ENCODE measurements around the gene DSCAML1.

Gene DSCAML1

DNA sequence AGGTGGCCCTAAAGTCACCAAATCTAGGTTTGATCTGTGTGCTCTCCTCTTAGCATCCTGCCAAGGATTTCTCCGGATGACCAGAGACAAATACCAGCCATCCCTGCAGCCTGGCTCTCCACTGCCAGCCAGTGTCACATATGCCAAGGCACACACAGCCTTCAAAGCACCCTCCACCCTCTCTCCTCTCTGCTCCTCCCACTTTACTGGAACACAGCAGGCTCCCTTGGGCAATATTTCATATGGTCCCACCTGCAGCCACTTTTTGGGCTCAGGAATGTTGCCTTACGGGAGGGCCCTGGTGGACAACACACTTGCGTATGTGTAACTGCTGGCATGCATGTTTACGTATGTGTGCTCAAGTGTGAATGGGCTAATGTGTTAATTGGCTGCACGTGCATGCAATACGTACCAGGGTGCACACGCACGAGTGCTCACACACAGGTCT, 285.5 kb downstream of the DSCAML1 start:
- DNase-seq = no peak

- DNase-seq = no peak
These were observed 286.4 kb downstream of the DSCAML1 start for GRCh38 chr11:117510646-117511045.

DNA sequence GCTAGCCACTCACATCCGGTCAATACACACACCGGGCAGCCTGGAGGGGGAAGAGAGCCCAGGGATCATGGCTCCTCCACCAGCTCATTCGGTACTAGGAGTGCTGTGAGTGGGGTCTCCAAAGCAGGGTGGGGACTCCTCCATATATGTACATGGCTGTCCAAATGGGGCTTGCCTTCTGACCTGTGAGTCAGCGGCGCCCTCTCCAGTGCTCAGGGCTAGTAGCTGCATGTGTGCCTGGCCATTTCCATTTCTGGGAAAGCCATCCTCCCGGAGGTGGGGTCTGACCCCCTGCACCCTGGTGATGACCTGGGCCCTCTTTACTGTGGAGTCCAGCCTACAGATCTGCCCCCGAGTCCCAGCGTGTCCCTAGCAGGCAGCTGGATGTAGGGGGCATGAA, 287.5 kb downstream of the DSCAML1 start:
- DNase-seq = no peak

GRCh38 chr11:117506971-117507370, 290.0 kb downstream of the DSCAML1 start:
- DNase-seq = no peak

DNA sequence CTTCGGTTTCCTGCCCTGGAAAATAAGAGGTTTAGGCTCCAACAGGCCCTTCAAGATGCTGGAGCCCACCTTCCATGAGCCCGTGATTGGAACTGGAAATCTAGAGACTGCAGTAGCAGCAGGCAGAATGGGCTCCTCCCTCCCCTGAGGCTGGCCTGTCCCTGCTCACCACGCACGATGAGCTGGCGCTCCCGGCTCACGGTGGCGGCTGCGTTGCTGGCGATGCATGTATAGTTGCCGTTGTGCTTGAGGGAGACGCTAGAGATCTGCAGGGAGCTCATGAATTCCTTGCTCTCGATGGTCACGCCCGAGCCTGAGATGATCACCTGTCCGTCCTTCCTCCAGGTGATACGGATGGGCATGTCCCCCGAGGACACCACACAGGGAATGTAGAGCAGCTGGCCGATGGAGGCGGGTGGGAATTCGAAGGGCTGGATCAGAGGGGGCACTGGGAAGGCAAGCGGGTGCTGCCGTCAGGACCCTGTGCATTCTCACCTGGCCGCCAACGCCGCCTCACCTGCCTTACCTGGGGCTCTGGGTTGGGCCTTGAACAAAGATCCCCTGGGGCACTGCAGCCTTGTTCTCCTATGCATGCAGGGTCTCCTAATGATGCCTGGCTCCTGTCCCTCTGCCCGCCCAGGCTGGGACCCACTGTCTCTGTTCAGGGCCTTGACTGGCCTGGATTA, 291.6 kb downstream of the DSCAML1 start:
- DNase-seq = no peak

- no peak for DNase-seq
These were observed 294.3 kb downstream of the DSCAML1 start for GRCh38 chr11:117502779-117503100.

DNA sequence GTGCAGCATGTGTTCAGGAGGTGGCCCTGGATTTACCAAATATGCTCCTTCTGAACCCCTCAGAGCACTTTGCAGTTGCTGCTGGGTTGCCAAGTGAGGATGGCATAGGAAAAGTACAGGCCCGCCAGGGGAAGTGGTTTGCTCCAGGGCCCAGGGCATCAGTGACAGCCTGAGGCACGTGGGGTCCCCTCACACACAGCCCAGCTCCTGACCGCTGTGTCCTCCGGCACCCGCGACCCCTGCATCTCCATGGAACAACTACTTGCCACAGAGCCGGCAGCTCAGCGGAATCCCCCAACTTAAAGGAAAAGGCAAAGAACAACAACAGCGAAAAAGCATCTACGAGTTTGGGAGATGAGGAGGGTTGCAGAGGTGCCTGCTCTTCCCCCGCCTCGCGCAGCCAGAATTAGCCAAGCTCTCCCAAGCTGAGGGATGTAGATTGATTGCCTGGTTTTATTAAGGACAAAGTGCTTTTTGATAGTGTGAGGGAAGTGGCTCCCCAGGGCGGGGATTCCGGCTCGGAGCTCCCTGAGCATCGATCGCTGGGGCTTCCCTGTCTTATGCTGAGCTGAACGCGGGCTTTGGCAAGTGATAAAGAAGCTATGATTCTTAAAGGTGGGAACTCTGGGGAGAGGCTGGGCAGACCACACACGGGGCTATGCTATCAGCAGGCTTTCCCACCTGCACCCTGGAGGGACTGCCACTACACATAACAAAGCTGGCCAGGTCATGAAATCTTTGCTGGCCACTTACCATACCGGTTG, 294.8 kb downstream of the DSCAML1 start:
- no peak for DNase-seq

DNA sequence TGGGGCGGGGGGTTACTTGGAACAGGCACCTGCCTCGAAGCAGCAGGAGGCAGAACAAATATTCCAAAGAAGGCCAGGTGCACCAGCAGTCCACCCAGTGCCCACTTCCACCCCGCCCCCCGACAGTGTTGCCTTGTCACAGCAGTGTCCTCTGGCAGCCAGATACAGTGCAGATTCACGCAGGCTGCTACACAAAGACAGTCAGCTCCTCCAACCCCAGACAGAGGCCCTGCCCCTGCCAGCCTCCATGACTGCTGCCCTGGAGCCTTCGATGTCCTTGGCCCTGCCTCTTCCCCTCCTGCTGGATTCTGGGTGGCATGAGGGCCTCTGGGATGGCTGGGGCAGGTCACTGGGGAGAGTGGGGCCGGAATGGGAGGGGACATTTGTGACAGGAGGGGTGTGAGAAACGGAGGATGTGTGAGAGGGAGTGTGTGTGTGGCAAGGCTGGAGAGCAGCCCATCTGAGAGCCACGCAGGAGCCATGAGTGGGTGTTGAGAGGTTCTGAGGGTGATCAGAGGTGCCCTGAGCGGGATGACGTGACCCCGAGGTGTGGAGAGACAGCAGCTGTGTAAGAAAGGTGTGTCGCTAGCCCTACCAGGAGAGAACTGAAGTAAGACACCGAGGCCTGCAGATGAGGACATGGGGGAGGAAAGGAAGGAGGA, 295.6 kb downstream of the DSCAML1 start:
- no peak for DNase-seq

DNA sequence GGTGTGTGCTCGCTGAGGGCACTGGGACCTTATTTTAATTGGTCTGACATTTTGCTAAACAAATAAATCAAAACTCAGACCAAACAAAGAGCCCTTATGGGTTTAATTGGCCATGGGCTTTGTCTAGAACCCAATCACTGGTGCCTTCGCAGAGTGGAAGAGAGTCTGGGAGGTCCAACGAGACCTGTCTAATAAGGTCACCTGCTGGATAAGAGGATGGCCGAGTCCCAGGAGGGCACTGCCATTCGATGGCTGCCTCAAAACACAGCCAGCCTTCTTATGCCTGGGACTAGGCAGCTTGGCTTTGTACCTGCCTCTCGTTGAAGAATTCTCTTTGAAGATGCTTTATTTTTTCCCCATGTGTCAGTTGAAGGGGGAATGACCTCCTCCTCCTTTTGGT, 298.2 kb downstream of the DSCAML1 start:
- DNase-seq = no peak

DNA sequence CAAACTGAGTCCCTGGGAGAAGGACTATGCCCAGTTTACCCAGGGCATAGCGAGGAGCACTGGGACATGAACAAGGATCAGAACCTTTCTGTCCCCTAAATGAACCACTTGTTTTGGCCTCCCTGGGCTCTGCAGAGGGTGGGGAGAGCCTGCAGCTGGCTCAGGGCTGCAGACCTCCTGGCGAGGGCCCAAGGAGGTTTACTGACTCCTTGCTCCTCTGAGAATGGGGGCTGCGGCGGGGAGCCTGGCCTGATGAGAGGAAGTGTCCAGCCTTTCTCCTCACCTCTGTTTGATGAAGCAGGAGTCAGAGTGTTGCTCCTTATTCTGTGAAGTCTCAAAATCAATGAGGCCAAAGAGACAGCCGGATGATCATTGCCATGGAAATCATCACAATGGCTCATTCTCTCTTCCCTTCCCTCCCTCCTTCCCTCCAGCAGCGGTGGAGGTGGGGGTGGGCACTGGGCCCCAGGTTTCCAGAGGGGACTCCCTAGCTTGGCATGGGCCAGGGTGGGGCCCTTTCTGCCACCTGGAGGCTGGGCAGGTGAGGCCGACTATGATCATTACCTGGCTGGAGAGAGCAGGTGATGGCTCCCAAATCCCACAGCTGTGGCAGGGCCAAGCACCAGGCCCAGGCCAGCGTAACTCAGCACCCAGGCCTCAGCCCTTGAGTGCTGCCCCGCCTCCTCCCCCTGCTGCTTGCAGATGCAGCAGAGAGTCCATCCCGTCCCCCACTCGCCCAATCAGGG, 299.6 kb downstream of the DSCAML1 start:
- DNase-seq = no peak

DNA sequence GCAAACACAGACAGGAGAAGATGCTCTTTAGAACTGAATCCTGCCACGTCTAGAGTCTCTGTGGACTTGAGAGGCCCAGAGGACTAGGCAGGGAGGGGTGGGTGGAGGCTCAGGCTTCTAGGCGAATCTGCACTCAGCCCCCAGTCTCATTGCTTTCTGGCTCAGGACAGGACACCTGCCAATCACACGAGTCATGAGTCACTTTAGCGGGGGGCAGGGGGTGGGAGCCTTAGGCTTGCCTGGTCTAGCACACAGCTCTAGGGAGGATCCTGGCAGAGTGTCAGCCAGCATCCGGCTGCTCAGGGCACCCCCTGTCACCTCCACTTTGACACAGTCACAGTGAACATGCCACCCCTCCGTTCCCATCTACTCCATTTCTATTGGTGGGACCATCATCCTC, 301.7 kb downstream of the DSCAML1 start:
- no peak for DNase-seq

GRCh38 chr11:117492578-117493251, 304.3 kb downstream of the DSCAML1 start:
- no peak for DNase-seq

DNA sequence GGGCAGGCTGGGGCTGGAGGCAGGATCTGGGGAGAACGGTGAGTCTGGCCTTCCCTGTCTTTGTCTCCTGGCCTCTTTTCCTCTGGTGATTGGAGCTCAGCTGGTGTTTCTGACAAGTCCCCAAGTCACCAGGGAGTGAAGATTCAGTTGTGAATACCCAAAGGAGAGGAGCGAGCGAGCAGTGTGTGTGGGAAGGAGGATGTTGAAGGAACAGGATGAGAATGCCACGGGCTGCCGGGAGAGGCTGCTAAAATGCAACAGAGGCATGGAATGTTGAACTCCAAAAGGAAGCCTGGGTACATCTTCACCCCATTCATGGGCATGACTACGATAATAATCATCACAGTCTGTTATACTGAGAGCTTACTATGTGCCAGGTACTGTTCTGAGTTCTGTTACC, 306.1 kb downstream of the DSCAML1 start:
- DNase-seq = no peak

DNA sequence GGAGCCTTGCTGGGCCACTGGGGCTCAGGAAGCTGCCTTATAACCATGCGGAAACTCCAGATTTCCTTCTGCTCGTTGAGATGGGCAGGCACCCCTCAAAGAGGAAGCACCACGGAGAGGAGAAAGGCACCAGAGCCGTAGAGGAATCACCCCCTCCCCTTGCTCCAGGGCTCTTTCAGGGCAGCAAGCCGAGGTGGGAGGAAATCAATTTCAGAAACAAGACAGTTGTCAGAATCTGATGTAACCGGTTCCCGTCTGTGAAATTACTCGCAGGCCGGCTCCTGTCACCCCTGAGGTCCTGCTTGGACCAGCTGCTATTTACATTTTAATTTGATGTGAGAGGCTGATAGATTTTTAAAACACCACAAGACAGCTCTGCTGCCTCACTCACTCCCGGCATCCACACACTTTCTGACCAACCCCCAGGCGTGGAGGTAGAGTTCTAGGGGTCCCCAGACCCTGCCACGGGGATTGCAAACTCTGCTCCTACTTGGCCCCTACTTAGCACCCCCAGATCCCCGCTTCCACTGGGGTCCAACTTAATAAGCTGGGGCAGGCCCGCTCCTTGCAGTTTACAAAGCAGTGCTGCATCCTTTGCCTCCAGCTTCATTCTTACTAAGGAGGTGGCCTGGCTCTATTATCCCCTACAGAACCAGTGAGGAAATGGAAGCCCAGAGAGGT, 306.9 kb downstream of the DSCAML1 start:
- DNase-seq = no peak

- DNase-seq = no peak
These were observed 307.7 kb downstream of the DSCAML1 start for GRCh38 chr11:117488996-117489952.

GRCh38 chr11:117486059-117486458, 311.0 kb downstream of the DSCAML1 start:
- no peak for DNase-seq

DNA sequence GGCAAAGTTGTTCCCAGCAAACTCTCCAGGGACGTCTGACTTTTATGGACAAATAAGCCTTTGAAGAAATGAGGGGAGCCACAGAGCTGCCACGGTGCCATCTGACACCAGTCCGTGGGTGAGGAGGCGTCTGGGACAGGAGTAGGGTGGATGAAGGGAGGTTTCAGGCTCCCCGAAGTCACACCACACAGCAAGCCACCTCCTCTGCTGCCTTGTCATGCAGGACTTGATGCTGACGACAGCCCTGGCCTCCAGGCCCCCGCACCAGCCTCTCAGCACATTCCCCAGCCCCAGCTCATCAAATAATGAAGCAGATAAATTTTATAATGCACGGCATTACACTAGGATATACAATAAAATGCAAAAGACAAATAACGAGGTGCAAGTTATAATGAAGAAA, 312.9 kb downstream of the DSCAML1 start:
- DNase-seq = no peak

DNA sequence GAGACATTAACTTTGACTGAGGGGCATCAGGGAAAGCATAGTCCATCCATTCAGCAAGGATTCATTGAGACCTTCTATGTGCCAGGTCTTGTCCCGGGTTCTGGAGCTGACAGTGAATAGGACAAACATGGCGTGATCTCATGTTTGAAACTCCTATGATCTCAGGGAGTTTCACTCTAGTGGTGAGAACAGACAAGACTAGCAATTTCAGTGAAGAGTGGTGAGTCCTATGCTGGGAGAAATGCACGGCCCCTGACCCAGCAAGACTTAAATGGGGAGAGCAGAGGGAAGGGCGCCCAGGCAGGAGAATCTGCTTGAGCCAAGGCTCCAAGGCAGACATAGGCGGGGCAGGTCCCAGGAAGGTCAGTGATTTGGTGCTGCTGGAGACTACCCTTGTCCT, 313.6 kb downstream of the DSCAML1 start:
- DNase-seq = no peak

DNA sequence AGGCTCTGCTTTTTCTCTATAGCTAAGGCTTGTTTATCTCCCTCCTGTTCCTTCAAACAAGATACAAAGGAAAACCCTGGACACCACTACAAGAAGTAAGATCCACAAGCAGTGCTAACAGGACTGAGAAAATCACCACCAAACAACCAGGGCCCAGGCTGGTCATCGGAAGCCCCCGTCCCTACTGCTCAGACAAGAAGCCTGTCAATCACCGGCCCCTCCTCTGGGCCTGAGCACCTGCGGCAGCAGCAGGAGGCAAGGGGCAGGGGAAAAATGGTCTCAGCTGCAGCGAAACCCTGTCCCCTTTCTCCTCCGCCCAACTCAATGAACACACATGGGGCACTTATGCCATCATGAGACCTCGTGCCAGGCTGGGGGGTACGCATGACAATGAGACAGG, 314.1 kb downstream of the DSCAML1 start:
- DNase-seq = no peak

DNA sequence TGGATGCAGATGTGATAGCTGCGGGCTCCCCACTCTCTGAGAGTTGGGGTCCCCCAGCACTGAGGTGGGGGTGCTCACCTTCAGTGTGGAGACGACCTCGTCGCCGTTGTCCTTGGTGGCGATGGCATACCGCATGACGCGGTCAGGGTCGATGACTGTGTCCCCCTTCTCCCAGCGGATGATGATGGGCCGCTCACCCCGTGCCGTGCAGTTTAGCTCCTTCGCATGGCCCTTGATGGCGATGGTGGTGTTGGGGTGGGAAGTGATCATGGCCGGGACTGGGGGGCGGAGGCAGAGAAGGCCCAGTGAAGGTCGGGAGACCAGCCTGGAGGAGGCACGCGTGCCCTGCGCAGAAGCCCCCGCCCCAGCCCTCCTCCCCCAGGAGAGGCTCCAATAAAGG, 315.1 kb downstream of the DSCAML1 start:
- no peak for DNase-seq

GRCh38 chr11:117481036-117481435, 316.0 kb downstream of the DSCAML1 start:
- no peak for DNase-seq
